ENCODE results near the gene NPRL2.

GRCh38 chr3:50333744-50334328, 16.7 kb downstream of the NPRL2 start:
- TF ChIP-seq ZNF274 (IDR thresholded peaks at IDR 0.05; ENCODE audit: low read depth, low read length) = no peak
- no peak for TF ChIP-seq YY1 (IDR thresholded peaks at IDR 0.05; ENCODE audit: insufficient read depth, insufficient read length)
- TF ChIP-seq SUZ12 (IDR thresholded peaks at IDR 0.05; ENCODE audit: extremely low read depth, insufficient read depth, insufficient read length) = no peak

Measured in NT2/D1 (cell line).